GM12891 (cell line): ENCODE data around the gene ZBTB24.

Source experiments
- PAX5 ChIP-seq: IDR thresholded peaks from 2 replicates; pipeline ENCODE4 v1.6.1; 2011; ENCODE audit warnings: low read length, moderate library complexity, mild to moderate bottlenecking; ENCODE audit not compliant: insufficient read depth, severe bottlenecking
- POLR2A ChIP-seq: IDR thresholded peaks from 2 replicates; pipeline ENCODE4 v1.6.1; 2011; ENCODE audit warnings: low read depth, low read length, control low read depth
- POLR2AphosphoS5 ChIP-seq: IDR thresholded peaks from 2 replicates; pipeline ENCODE4 v1.6.1; 2011; ENCODE audit warnings: low read depth, low read length, control low read depth
- SPI1 ChIP-seq: IDR thresholded peaks from 2 replicates; pipeline ENCODE4 v1.6.1; 2011; ENCODE audit warnings: low read depth, low read length, control low read depth
- TAF1 ChIP-seq: IDR thresholded peaks from 2 replicates; pipeline ENCODE4 v1.6.1; 2011; ENCODE audit warnings: low read depth, low read length, control low read depth

DNA sequence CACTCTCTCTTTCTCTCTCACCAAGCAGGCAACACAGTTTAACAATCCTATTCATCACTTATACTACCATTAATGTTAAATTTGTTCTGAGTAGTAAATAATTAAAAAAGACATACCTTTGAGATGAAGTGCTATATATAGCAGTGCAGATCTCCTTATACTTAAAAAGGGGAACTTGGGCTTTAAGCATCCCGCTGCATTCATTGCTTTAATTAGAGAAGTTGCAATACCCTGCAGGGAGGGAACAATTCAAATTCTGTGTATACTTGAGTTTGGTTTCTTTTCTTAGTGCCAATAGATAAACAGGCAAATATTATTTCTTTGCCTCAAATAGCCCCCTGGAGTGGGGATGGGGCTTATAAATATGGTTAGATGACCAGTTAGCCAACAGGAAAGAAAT lies 10.8 kb upstream of the ZBTB24 start:
- TF ChIP-seq POLR2A (no peak), SPI1 (no peak), TAF1 (no peak), PAX5 (no peak), POLR2AphosphoS5 (no peak)
